ENCODE measurements around the gene OLFM1. TPM values are rescaled to one million over a fixed set of nuclear protein-coding genes. Genes with fewer than 3 reads are reported as not detected.

The OLFM1 gene
- total and polyA plus RNA-seq, 4 donors = 2.0 to 5.9 (median 4.4) TPM

- TF ChIP-seq, protein P1, sequence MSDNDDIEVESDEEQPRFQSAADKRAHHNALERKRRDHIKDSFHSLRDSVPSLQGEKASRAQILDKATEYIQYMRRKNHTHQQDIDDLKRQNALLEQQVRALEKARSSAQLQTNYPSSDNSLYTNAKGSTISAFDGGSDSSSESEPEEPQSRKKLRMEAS (IDR thresholded peaks at IDR 0.05) = no peak
- TF ChIP-seq GABPA (IDR thresholded peaks at IDR 0.05 in 1 of 2, conservative IDR thresholded peaks at IDR 0.05 in 1 of 2) (no peak), FOXA2 (IDR thresholded peaks at IDR 0.05) (no peak), HNF4A (conservative IDR thresholded peaks at IDR 0.05) (no peak), SP1 (IDR thresholded peaks at IDR 0.05) (no peak), RXRA (IDR thresholded peaks at IDR 0.05) (no peak)
- TF ChIP-seq, protein P2, sequence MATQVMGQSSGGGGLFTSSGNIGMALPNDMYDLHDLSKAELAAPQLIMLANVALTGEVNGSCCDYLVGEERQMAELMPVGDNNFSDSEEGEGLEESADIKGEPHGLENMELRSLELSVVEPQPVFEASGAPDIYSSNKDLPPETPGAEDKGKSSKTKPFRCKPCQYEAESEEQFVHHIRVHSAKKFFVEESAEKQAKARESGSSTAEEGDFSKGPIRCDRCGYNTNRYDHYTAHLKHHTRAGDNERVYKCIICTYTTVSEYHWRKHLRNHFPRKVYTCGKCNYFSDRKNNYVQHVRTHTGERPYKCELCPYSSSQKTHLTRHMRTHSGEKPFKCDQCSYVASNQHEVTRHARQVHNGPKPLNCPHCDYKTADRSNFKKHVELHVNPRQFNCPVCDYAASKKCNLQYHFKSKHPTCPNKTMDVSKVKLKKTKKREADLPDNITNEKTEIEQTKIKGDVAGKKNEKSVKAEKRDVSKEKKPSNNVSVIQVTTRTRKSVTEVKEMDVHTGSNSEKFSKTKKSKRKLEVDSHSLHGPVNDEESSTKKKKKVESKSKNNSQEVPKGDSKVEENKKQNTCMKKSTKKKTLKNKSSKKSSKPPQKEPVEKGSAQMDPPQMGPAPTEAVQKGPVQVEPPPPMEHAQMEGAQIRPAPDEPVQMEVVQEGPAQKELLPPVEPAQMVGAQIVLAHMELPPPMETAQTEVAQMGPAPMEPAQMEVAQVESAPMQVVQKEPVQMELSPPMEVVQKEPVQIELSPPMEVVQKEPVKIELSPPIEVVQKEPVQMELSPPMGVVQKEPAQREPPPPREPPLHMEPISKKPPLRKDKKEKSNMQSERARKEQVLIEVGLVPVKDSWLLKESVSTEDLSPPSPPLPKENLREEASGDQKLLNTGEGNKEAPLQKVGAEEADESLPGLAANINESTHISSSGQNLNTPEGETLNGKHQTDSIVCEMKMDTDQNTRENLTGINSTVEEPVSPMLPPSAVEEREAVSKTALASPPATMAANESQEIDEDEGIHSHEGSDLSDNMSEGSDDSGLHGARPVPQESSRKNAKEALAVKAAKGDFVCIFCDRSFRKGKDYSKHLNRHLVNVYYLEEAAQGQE (IDR thresholded peaks at IDR 0.05) = no peak
- no peaks in the 10 kb centered on the region for H3K4me1 ChIP-seq (ENCODE audit: control insufficient read depth in 4 of 4, insufficient read depth in 4 of 4, low read length in 3 of 4)
- WGBS = 43% methylated on average over 17 of the region's 17 CpGs
- no peak for DNase-seq (ENCODE audit: low spot score)
- H3K4me3 ChIP-seq (ENCODE audit: low read depth in 1 of 3, low read length in 3 of 3) = no peak overlapping the region
- H3K27ac ChIP-seq (ENCODE audit: low read depth in 1 of 2, low read length in 2 of 2) = no peak overlapping the region
- H3K9ac ChIP-seq (ENCODE audit: low read depth in 1 of 2, low read length in 2 of 2) = no peak overlapping the region
- H3K27me3 ChIP-seq (ENCODE audit: control insufficient read depth in 4 of 4, insufficient read depth in 4 of 4, low read length in 3 of 4) = peaks cover 0 to 2% (median under 1%) of the 10 kb centered on the region in 4 donors
- no peaks in the 10 kb centered on the region for H3K9me3 ChIP-seq (ENCODE audit: control insufficient read depth in 4 of 4, low read length in 3 of 4)
- no peaks in the 10 kb centered on the region for H3K36me3 ChIP-seq (ENCODE audit: control insufficient read depth in 4 of 4, insufficient read depth in 3 of 4, low read depth in 1 of 4, low read length in 3 of 4)
Measured at GRCh38 chr9:135152614-135153334, 65.3 kb downstream of the OLFM1 start.

DNA sequence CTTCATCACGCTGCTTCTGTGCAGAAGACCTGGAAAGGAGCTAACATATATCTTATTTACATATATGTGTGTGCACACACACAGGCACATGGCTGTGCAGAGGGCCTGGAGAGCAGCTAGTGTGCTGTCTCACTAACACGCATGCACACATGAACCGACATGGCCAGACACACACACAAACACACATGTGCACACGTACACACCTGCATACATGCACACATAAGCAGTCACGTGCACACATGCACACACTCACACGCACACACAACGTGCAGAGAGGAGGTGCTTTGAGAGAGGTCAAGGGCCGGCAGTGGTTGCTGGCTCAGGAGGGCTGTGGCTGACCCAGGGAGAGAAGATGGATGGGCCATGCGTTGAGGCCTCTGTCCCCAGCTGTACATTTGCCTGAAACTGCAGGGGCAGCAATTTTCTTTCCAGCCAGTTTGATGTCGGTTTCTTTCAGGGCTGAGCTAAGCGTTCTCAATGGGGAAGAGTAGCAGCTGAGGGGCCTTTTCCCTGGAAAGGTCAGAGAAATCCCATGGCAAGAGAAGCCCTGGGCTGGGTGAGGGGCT is 66.7 kb downstream of the OLFM1 start:
- DNase-seq (ENCODE audit: low spot score) = no peak
- TF ChIP-seq, protein P3, sequence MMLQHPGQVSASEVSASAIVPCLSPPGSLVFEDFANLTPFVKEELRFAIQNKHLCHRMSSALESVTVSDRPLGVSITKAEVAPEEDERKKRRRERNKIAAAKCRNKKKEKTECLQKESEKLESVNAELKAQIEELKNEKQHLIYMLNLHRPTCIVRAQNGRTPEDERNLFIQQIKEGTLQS (IDR thresholded peaks at IDR 0.05) = no peak
- TF ChIP-seq JUND (IDR thresholded peaks at IDR 0.05) (no peak), GABPA (IDR thresholded peaks at IDR 0.05 in 1 of 2, conservative IDR thresholded peaks at IDR 0.05 in 1 of 2) (no peak), ZBTB33 (IDR thresholded peaks at IDR 0.05) (no peak), TAF1 (conservative IDR thresholded peaks at IDR 0.05) (no peak), EGR1 (IDR thresholded peaks at IDR 0.05; ENCODE audit: low read depth in 2 of 2) (no peak), HNF4A (conservative IDR thresholded peaks at IDR 0.05) (no peak), RAD21 (IDR thresholded peaks at IDR 0.05) (no peak), NR2F2 (IDR thresholded peaks at IDR 0.05) (no peak), FOXA2 (IDR thresholded peaks at IDR 0.05) (no peak), CTCF (IDR thresholded peaks at IDR 0.05; ENCODE audit: low read depth, low read length, missing input control) (no peak), SP1 (IDR thresholded peaks at IDR 0.05) (no peak), YY1 (IDR thresholded peaks at IDR 0.05) (no peak), HNF4G (IDR thresholded peaks at IDR 0.05) (no peak), RXRA (IDR thresholded peaks at IDR 0.05) (no peak)
- TF ChIP-seq, protein P2 (IDR thresholded peaks at IDR 0.05) = no peak
- Histone ChIP-seq H3K27me3 (ENCODE audit: control insufficient read depth in 4 of 4, insufficient read depth in 4 of 4, low read length in 3 of 4) (peaks cover 0 to 3% (median under 1%) of the 10 kb centered on the region in 4 donors), H3K27ac (ENCODE audit: low read depth in 1 of 2, low read length in 2 of 2) (no peak overlapping the region), H3K4me1 (ENCODE audit: control insufficient read depth in 4 of 4, insufficient read depth in 4 of 4, low read length in 3 of 4) (no peaks in the 10 kb centered on the region), H3K4me3 (ENCODE audit: low read depth in 1 of 3, low read length in 3 of 3) (no peak overlapping the region), H3K9ac (ENCODE audit: low read depth in 1 of 2, low read length in 2 of 2) (no peak overlapping the region), H3K36me3 (ENCODE audit: control insufficient read depth in 4 of 4, insufficient read depth in 3 of 4, low read depth in 1 of 4, low read length in 3 of 4) (no peaks in the 10 kb centered on the region), H3K9me3 (ENCODE audit: control insufficient read depth in 4 of 4, low read length in 3 of 4) (no peaks in the 10 kb centered on the region)
- WGBS = 77% methylated on average over 11 of the region's 11 CpGs

All from liver (tissue), 9 donors.